Measurements from ENCODE around the gene GAS1. TPM values are rescaled to one million over a fixed set of nuclear protein-coding genes. Genes with fewer than 3 reads are reported as not detected.

Gene GAS1
- total and polyA plus RNA-seq, 4 donors = 8.8 to 73.9 (median 22.7) TPM

DNA sequence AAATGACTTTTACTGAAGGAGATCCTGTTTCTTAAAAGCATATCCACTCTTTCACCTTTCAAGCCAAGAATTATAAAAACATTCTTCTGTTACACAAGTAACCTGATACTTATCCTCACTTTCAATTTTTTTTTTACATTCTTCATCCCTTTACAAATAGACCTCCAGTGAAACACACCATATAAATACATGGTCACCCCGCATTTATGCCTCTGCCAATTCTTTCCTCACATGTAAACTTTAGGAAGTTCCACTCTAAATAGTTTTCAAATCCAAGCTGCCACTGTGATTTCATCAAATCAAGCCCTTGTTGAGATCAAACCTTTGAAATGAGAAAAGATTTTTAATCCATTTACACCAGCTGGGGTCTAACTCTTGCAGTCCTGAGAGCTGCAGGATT lies 40.0 kb downstream of the GAS1 start:
- 90% methylated on average over 1 of the region's 1 CpG for WGBS (ENCODE audit: insufficient coverage)
- no peak overlapping the region for H3K27ac ChIP-seq (ENCODE audit: low read depth, low read length)
- H3K9me3 ChIP-seq (ENCODE audit: control insufficient read depth, insufficient read depth, low read length) = no peaks in the 10 kb centered on the region
- H3K4me3 ChIP-seq (ENCODE audit: low read depth, low read length) = no peak overlapping the region
- H3K36me3 ChIP-seq (ENCODE audit: control insufficient read depth, insufficient read depth, low read length) = no peaks in the 10 kb centered on the region
- DNase-seq (ENCODE audit: low read depth in 4 of 6, low spot score in 6 of 6) = no peak
- peaks cover 14% of the 10 kb centered on the region for H3K4me1 ChIP-seq (ENCODE audit: control insufficient read depth, insufficient read depth, low read length)
- H3K27me3 ChIP-seq (ENCODE audit: control insufficient read depth, insufficient read depth, low read length) = peaks cover 5% of the 10 kb centered on the region

DNA sequence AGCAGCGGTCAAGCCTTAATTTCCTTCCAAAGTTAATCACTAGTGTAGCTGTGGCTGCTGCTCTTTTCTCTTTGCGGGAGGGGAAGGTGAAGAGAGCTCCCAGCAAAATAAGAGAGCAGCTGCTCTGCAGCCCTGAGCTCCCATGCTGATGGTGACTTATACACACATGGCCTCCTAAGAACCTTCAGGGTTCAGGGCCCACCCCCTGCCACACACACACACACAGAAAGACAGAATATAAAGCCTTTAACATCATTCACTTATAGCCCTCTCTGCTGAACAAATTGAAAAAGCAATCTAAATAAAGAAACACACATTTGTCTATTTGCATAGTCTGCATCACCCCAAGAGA lies 43.6 kb downstream of the GAS1 start:
- H3K27me3 ChIP-seq (ENCODE audit: control insufficient read depth, insufficient read depth, low read length) = peaks cover 16% of the 10 kb centered on the region
- H3K9me3 ChIP-seq (ENCODE audit: control insufficient read depth, insufficient read depth, low read length) = no peaks in the 10 kb centered on the region
- H3K27ac ChIP-seq (ENCODE audit: low read depth, low read length) = no peak overlapping the region
- WGBS (ENCODE audit: insufficient coverage) = no CpG with 5 or more reads among the region's 2 CpGs
- H3K4me3 ChIP-seq (ENCODE audit: low read depth, low read length) = no peak overlapping the region
- peaks cover 14% of the 10 kb centered on the region for H3K4me1 ChIP-seq (ENCODE audit: control insufficient read depth, insufficient read depth, low read length)
- no peaks in the 10 kb centered on the region for H3K36me3 ChIP-seq (ENCODE audit: control insufficient read depth, insufficient read depth, low read length)
- DNase-seq (ENCODE audit: low read depth in 4 of 6, low spot score in 6 of 6) = peak in 2 of 6 donors; percentile 25 to 44

DNA sequence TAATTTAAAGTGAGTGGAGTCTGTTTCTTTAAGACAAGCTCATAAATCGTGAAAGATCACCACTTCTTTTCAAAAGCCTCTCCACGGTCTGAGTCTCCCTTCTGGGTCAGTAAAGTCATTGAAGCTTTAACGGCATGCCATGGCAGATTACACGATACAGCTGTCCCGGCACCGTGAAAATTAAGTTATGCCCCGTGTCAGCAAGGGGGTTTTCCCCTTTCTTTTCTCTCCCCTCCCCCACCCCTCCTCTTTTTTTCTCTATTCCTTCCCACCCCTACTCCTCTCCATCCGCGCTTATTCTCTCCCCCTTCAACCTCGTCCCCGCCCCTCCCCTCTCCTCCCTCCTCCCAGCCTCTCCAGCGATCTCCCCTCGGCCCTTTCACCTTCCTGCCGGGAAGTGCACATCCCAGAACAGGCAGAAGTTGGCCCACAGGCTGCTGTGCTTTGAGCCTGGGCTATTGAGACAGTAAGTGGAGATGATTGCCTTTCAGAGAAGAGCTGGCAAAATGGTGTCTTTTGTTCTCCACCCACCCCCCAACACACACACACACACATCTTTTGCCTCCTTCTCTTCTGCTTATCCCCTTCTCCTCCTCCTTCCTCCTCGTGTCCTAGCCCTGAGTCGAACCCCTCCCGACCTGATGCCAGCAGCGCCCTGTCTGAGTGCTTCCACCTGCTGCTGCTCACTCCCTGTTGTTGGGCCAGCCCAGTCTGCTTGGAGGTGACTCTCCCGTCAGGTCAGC lies 44.1 kb downstream of the GAS1 start:
- 11% methylated on average over 18 of the region's 19 CpGs for WGBS (ENCODE audit: insufficient coverage)
- H3K27ac ChIP-seq (ENCODE audit: low read depth, low read length) = no peak overlapping the region
- H3K4me1 ChIP-seq (ENCODE audit: control insufficient read depth, insufficient read depth, low read length) = peaks cover 14% of the 10 kb centered on the region
- no peaks in the 10 kb centered on the region for H3K9me3 ChIP-seq (ENCODE audit: control insufficient read depth, insufficient read depth, low read length)
- no peaks in the 10 kb centered on the region for H3K36me3 ChIP-seq (ENCODE audit: control insufficient read depth, insufficient read depth, low read length)
- peak overlapping the region; percentile 31 for H3K4me3 ChIP-seq (ENCODE audit: low read depth, low read length)
- H3K27me3 ChIP-seq (ENCODE audit: control insufficient read depth, insufficient read depth, low read length) = peaks cover 16% of the 10 kb centered on the region
- peak in 2 of 6 donors; percentile 53 to 66 for DNase-seq (ENCODE audit: low read depth in 4 of 6, low spot score in 6 of 6)

DNA sequence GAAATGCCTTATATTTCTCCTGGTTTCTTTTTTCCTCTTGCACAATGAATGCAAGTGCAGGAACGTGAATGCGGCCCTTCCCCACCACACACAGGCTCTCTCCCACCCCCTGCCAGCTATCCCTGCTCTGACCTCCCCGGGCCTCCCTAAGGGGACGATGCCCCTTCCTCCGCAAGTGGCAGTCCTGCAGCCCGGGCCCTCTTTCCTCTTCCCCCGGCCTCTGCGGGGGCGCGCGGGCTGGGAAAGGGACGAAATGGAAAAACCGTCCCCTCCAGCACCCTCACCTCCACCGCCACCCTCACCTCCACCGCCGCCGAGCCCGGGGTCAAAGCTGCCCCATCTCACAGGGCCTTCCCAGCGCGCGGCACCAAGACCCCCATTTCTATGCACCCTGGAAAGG lies 44.7 kb downstream of the GAS1 start:
- Histone ChIP-seq H3K4me3 (ENCODE audit: low read depth, low read length) (peak overlapping the region; percentile 31), H3K4me1 (ENCODE audit: control insufficient read depth, insufficient read depth, low read length) (peaks cover 14% of the 10 kb centered on the region), H3K27me3 (ENCODE audit: control insufficient read depth, insufficient read depth, low read length) (peaks cover 16% of the 10 kb centered on the region), H3K9me3 (ENCODE audit: control insufficient read depth, insufficient read depth, low read length) (no peaks in the 10 kb centered on the region), H3K27ac (ENCODE audit: low read depth, low read length) (no peak overlapping the region), H3K36me3 (ENCODE audit: control insufficient read depth, insufficient read depth, low read length) (no peaks in the 10 kb centered on the region)
- peak in 1 of 6 donors; percentile 7 for DNase-seq (ENCODE audit: low read depth in 4 of 6, low spot score in 6 of 6)
- 5% methylated on average over 12 of the region's 21 CpGs for WGBS (ENCODE audit: insufficient coverage)

DNA sequence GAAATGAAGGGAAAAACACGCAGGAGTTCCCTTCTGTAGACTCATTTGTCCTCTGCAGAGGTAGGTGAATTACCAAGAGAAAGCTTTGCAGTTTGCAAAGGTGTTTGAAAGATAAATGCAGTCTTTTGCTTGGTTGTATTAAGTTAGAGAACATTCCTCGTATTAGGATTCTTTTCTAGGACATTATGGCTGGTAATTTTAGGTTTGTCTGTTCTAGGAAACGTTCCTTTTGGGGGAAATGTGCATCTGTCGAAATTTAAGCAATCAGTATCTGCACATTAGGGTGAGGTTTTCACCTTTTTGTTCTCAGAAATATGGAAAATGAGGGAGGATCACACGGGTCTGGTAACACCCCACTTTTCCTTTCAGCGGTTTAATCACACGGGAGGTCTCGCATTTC lies 45.1 kb downstream of the GAS1 start:
- peaks cover 14% of the 10 kb centered on the region for H3K4me1 ChIP-seq (ENCODE audit: control insufficient read depth, insufficient read depth, low read length)

DNA sequence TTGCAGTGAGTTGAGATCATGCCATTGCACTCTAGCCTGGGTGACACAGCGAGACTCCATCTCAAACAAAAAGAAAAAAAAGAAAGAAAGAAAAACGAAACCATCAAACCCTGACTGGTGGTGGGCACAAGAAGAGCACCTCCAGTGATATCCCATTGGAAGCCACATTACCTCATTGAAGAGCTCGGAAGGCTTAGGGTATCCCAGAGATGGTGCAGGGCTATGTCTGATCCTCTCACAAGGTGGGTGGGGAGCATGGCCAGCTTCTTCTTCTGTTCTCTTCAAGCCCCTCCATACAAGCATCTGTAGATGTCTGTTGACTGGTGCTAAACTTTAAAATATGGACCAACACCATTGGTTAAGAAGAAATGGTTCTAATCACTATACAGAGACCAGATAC lies 45.8 kb downstream of the GAS1 start:
- Histone ChIP-seq H3K27me3 (ENCODE audit: control insufficient read depth, insufficient read depth, low read length) (peaks cover 16% of the 10 kb centered on the region), H3K36me3 (ENCODE audit: control insufficient read depth, insufficient read depth, low read length) (no peaks in the 10 kb centered on the region), H3K9me3 (ENCODE audit: control insufficient read depth, insufficient read depth, low read length) (no peaks in the 10 kb centered on the region), H3K4me3 (ENCODE audit: low read depth, low read length) (no peak overlapping the region), H3K4me1 (ENCODE audit: control insufficient read depth, insufficient read depth, low read length) (peaks cover 14% of the 10 kb centered on the region), H3K27ac (ENCODE audit: low read depth, low read length) (no peak overlapping the region)
- no CpG with 5 or more reads among the region's 3 CpGs for WGBS (ENCODE audit: insufficient coverage)
- DNase-seq (ENCODE audit: low read depth in 4 of 6, low spot score in 6 of 6) = no peak

More for the DNA sequence above, 45.1 kb downstream of the GAS1 start:
- peak in 1 of 6 donors; percentile 50 for DNase-seq (ENCODE audit: low read depth in 4 of 6, low spot score in 6 of 6)
- Histone ChIP-seq H3K9me3 (ENCODE audit: control insufficient read depth, insufficient read depth, low read length) (no peaks in the 10 kb centered on the region), H3K4me3 (ENCODE audit: low read depth, low read length) (no peak overlapping the region), H3K27ac (ENCODE audit: low read depth, low read length) (no peak overlapping the region), H3K36me3 (ENCODE audit: control insufficient read depth, insufficient read depth, low read length) (no peaks in the 10 kb centered on the region), H3K27me3 (ENCODE audit: control insufficient read depth, insufficient read depth, low read length) (peaks cover 16% of the 10 kb centered on the region)
- whole genome bisulfite sequencing (ENCODE audit: insufficient coverage) = 60% methylated on average over 7 of the region's 8 CpGs
